Omental fat pad (tissue), 4 donors: Measurements from ENCODE around the gene NUDCD2. TPM values are rescaled to one million over a fixed set of nuclear protein-coding genes. Genes with fewer than 3 reads are reported as not detected.
A peak's percentile ranks its signal among the peaks of the same experiment; 100 is the strongest.

ENCODE experiments used
- ATAC-seq: fragments of 150-250 bp; one replicate; pipeline ENCODE4 v1.9.1; 2016; ENCODE audit warnings: mild to moderate bottlenecking, moderate library complexity; ENCODE audit not compliant: low FRiP score
- DNase-seq: peaks from one replicate; pipeline ENCODE4 v3.0.0-alpha.2; 2019; ENCODE audit warnings: low spot score
- total RNA-seq, 4 donors: library from RNA; depleted of rRNA; stranded (reverse); fragments of >200 nt; gene quantifications; one replicate each; pipeline ENCODE4 v1.1.0, GENCODE V29; 2016
- TF ChIP-seq, protein P1 (sequence below), 3 donors: fragments of 450-650 bp; IDR thresholded peaks; one replicate each; pipeline ENCODE4 v1.5.1; 2016 to 2017; ENCODE audit warnings: antibody characterized with exemption in 3 of 3, mild to moderate bottlenecking in 3 of 3, moderate library complexity in 2 of 3

The NUDCD2 gene
- total RNA-seq, 4 donors from 2014 or later: 5.2 to 9.8 (median 5.9) TPM

- TF ChIP-seq, protein P1, sequence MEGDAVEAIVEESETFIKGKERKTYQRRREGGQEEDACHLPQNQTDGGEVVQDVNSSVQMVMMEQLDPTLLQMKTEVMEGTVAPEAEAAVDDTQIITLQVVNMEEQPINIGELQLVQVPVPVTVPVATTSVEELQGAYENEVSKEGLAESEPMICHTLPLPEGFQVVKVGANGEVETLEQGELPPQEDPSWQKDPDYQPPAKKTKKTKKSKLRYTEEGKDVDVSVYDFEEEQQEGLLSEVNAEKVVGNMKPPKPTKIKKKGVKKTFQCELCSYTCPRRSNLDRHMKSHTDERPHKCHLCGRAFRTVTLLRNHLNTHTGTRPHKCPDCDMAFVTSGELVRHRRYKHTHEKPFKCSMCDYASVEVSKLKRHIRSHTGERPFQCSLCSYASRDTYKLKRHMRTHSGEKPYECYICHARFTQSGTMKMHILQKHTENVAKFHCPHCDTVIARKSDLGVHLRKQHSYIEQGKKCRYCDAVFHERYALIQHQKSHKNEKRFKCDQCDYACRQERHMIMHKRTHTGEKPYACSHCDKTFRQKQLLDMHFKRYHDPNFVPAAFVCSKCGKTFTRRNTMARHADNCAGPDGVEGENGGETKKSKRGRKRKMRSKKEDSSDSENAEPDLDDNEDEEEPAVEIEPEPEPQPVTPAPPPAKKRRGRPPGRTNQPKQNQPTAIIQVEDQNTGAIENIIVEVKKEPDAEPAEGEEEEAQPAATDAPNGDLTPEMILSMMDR (IDR thresholded peaks at IDR 0.05): no peak
- peak; percentile 4 for ATAC-seq
- no peak for DNase-seq
These were observed 45.1 kb upstream of the NUDCD2 start for GRCh38 chr5:163505049-163505367.

GRCh38 chr5:163504079-163504931 is 44.4 kb upstream of the NUDCD2 start:
- ATAC-seq (peak; percentile 15), DNase-seq (no peak)
- TF ChIP-seq, protein P1 (IDR thresholded peaks at IDR 0.05): no peak

GRCh38 chr5:163503106-163504078 is 43.5 kb upstream of the NUDCD2 start:
- DNase-seq (no peak), ATAC-seq (no peak)
- TF ChIP-seq, protein P1 (IDR thresholded peaks at IDR 0.05): no peak

- no peak for DNase-seq
- ATAC-seq: no peak
- TF ChIP-seq, protein P1 (IDR thresholded peaks at IDR 0.05): no peak
These were observed 42.6 kb upstream of the NUDCD2 start for GRCh38 chr5:163502521-163502920.

GRCh38 chr5:163498886-163499285 is 39.0 kb upstream of the NUDCD2 start:
- TF ChIP-seq, protein P1 (IDR thresholded peaks at IDR 0.05): no peak
- ATAC-seq (peak; percentile 68), DNase-seq (no peak)

DNA sequence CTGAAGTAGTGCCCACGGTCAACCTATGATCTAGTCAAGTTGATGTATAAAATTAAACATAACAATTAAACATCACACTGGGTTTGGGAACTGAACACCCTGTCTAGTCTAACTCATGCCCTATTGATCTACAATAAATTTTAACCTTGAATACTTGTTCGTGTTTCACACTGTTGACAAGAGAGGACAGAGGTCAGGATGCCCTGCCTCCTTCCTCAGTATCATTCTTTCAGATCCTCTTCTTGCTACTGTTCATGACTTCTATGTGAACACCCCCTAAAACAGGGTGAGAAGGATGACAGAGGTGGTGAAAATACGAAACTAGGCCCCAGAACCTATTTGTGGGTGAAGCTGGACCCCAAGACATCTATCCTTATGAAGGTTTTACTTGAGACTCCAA is 37.4 kb upstream of the NUDCD2 start:
- DNase-seq (no peak), ATAC-seq (no peak)
- TF ChIP-seq, protein P1 (IDR thresholded peaks at IDR 0.05): no peak
